ENCODE results near the gene GPR17.

Gene GPR17

DNA sequence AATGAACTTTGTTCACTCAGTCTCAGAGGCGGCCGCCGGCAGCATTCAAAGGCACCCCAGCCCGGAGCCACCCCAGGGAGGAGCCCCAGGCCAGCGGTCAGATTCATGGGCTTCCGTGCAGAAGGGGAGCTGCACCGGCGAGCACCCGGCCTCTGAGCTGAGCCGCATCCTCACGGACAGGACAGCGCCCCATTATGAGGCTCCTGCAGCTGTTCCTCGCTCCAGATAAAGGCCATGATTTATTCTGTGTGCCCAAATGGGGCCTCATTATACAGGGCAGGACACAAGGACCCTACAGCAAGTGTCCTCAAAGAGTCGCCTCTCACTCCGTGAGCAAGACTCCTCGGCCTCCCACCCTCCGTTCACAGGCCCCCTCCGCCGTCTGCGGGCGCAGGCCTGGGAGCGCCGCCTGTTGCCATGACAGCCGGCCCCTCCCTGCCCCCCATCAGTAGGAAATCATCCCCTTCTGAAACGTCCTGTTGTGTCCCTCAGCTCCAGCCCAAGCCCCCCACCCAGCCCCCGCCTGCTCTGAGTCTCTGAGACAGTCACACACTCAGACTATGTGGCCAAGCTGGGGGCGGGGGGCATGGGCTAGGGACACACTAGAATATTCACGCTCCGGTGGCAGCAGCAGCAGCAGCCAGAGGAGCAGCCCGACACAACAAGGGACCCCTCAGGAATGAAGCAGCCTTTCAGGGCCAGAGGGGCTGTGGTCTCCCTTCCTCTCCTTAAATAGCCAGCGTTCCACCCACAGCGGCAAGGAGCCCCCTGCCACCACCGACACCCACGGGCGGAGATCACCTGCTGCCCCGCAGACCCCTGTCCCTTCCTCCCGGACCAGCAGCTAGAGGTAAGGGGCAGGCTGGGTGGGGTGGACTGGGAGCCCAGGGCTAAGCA is at the start of gene GPR17:
Gene GPR17, plus strand, starts transcription at position 759 of the 897 bp plus-strand sequence. CDS start 4,583 bp downstream, outside the sequence.
- DNase-seq: no peak

DNA sequence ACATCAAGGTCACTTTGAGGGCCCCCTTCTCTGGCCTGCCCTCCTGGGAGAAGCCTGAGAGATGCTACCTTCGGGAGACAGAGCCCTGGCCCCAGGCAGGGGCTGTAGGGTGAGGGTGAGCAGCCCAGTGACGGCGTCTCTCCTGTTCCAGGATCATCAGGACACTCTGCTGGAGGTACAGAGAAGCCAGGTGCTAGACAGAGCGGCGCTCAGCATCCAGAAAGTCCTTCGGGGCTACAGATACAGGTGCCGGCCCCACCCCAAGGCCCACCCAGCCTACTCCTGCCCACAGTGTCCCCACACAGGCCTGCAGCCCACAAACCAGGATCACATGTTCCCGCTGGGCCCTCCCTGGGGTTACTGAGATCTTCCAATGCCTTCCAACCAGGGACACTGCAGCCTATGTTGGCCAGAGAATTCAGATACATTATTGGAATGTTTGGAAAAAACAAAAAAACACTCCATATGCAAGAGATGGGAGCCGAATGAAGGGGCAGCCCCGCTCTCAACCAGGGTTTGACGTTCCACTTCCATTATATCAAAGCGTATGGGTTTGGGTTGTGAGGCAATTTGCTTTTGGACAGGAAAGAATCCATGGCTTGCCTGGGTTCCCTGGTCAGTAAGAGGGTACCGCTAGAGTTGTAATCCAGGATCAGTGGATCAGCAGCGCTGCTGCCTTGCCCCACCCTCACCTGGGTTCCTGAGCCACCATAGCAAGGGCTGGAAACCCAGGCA is 49.5 kb upstream of the GPR17 start:
- peak; percentile 17 for DNase-seq

GRCh38 chr2:127597046-127597983 is 48.6 kb upstream of the GPR17 start:
- DNase-seq: peak; percentile 23

GRCh38 chr2:127597984-127598380 is 48.0 kb upstream of the GPR17 start:
- DNase-seq: no peak

DNA sequence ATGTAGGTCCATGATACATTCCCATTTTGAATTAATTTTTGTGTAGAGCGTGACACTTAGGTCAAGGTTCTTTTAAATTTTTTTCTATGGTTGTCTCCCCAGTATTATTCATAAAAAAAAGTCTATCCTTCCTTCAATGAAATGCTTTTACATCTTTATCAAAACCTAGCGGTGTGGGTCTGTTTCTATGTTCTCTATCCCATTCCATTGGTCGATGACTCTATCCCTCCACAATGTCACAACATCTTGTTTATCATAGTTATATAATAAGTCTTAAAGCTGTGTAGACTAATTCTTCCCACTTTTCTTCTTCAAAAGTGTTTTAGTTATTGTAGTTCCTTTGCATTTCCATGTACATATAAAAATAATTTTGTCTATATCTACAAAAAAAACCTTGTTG is 47.2 kb upstream of the GPR17 start:
- DNase-seq: no peak

DNA sequence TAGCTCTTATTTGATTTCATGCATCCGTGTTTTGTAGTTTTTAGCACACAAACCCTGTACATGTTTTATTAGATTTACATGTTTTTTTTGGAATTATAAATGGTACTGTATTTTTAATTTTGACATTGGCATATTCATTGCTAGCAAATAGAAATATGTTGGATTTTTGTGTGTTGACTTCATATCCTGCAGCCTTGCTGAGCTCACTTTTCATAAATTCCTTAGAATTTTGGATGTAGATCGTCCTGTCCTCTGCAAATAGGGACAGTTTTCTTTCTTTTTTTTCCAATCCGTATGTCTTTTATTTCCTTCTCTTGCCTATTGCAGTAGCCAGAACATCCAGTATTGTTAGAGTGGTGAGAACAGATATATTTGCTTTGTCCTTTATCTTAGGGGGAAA is 46.7 kb upstream of the GPR17 start:
- DNase-seq: no peak

DNA sequence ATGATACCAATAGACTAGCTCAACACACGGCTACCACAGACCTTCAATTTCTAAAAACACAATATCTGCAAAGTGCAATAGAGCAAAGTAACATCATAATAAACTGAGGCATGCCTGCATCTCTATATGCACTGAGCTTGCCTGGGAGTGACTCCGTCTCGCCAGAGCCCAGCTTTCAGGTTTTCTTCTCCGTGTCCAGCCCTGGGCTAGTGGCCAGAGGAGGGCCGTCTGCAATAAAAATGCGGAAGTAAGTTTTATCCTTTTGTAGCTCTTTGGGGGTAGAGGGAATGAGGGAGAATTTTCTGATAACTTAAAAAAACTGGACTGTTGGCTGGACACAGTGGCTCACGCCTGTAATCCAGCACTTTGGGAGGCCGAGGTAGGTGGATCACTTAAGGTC is 41.0 kb upstream of the GPR17 start:
- no peak for DNase-seq

GRCh38 chr2:127605691-127606263 is 40.2 kb upstream of the GPR17 start:
- DNase-seq: peak; percentile 20

DNA sequence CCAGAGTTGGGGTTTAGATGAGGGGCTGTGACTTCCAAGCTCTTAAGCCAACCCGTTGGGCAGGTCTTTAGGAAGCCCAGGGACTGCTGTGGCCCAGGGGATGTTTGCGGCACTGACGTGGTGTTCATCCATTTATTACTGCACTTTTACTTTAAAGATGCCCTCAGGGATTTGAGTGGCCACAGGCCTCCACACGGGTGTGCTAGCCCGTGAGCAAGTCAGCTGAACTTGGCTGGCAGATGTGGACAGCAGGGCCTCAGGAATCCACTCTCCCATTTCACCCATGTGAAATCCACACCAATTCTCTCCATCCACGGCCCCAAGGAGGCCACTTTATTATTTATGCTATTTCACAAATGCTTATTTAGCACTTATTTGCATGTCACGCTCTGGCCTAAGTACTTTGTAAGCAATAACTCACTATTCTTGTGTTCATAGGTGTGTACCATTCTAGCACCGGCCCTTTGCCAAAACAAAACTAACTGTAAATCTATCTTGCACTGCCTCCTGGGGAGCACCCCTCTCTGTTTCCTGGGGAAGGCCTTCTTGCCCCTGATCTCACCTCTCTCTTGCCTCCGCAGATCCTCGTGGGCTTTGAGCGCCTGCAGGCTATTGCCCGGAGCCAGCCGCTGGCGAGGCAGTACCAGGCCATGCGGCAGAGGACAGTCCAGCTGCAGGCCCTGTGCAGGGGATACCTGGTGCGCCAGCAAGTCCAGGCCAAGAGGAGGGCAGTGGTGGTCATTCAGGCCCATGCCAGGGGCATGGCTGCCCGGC is 39.1 kb upstream of the GPR17 start:
- peak; percentile 33 for DNase-seq

GRCh38 chr2:127607399-127607908 is 38.5 kb upstream of the GPR17 start:
- peak; percentile 40 for DNase-seq

- peak; percentile 28 for DNase-seq
These were observed 37.6 kb upstream of the GPR17 start for GRCh38 chr2:127608061-127609030.

- DNase-seq: peak; percentile 47
These were observed 36.8 kb upstream of the GPR17 start for GRCh38 chr2:127609031-127609751.

GRCh38 chr2:127609818-127610217 is 36.1 kb upstream of the GPR17 start:
- DNase-seq: peak; percentile 37

DNA sequence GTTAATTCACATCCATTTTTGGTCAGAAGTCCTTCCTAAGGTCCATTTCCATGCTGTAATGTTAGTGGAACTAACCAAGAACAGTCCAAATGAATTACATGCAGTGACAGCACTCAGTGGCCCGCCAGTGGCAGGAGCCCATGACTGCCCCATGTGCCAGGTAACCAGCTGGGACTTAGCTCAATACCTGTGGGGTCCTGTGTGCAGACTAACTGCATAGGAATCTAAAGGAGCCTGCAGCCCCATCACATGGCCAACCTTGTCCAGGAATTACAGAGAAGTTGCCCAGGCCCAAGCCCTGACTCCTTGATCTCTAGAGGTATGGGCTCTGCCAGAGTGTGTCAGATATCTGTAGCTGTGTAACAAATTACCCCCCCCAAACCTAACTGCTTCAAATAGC is 35.4 kb upstream of the GPR17 start:
- DNase-seq: no peak

- DNase-seq: peak; percentile 33
These were observed 34.7 kb upstream of the GPR17 start for GRCh38 chr2:127611076-127611925.

GRCh38 chr2:127612111-127612822 is 33.7 kb upstream of the GPR17 start:
- peak; percentile 17 for DNase-seq

DNA sequence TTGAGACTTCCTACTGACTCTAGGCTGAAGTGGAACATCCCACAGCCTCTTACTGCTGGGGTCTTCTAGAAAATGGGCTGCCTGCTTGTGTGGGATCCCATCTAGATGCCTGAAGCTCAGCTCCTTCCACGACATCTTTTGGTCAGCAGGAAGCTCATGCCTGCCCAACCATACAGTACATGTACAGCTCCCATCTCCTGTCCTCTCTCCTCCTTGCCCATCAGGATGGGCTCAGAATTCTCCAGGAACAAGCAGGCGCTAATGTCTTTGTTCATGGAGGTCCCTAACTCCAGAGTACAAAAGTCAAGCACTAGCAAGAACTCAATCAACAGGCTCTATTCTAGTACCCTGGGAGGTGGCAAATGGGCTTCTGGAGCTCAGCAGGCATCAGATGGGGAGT is 31.7 kb upstream of the GPR17 start:
- peak; percentile 25 for DNase-seq

DNA sequence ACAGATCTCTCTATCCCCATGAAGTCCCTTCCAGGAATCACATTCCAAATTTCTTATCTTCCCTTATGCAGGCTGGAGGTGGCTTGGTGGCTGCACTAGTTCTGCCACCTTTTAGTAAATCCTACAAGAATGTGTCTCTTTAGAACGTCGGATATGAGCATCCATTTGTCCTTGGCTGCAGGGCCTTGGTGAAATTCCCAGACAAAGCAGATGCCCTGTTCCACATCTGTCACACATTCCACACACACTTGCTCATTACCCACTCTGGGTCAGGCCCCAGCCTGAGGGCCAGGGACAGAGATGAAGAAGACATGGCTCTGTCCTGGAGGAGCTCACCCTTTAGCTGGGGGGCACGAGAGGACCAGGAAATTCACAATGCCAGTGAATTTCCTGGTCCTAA is 31.2 kb upstream of the GPR17 start:
- DNase-seq: no peak
